ENCODE results near the gene RUNX3.

Gene RUNX3

DNA sequence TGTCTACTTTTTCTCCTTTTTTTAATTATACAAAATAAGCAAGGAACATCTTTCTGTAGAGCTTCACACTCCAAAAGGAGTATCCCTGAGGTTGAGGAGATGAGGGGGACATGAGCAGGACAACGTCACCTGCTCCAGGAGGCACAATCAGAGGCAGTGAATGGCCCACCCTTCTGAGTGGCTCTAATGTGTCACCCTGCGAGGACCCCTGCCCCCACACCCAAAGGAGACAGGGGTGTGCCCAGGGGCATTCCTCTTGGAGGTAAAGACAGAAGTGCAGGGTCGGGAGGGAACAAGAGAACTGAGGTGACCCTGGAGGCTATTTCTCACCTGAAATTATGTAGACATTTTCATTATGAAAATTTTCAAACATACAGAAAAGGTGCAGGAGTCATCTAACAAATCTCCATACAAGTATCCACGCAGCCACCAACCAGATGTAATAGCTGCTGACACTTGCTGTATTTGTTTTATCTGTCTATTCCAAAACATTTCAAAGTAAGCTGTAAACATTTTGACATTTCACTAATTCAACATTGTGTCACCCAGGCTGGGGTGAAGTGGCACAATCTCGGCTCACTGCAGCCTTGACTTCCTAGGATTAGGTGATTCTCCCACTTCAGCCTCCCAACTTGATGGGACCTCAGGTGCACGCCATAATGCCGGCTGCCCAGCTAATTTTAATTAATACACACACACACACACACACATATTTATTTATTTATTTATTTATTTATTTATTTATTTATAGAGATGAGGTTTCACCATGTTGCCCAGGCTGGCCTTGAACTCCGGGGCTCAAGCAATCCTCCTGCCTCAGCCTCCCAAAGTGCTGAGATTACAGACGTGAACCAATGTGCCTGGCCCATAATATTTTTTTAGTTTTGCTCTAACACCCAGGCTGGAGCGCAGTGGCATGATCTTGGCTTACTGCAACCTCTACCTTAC lies 70.7 kb downstream of the RUNX3 start:
- DNase-seq, result no peak

DNA sequence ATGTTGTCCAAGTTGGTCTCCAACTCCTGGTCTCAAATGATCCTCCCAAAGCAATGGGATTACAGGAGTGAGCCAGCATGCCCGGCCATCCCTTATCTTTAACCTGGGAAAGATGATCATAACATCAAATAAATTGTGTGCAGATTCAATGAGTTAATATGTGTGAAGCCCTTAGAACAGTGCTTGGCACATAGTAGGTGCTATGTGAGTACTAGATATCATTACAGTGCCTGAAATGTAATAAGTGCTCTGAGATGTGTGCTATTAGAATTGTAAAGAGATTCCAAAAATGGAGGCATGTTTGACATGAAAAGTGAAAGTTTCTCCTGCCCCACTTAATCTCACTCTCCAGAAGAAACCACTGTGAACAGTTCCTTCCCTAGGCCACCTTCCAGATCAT lies 71.8 kb downstream of the RUNX3 start:
- no peak for DNase-seq

DNA sequence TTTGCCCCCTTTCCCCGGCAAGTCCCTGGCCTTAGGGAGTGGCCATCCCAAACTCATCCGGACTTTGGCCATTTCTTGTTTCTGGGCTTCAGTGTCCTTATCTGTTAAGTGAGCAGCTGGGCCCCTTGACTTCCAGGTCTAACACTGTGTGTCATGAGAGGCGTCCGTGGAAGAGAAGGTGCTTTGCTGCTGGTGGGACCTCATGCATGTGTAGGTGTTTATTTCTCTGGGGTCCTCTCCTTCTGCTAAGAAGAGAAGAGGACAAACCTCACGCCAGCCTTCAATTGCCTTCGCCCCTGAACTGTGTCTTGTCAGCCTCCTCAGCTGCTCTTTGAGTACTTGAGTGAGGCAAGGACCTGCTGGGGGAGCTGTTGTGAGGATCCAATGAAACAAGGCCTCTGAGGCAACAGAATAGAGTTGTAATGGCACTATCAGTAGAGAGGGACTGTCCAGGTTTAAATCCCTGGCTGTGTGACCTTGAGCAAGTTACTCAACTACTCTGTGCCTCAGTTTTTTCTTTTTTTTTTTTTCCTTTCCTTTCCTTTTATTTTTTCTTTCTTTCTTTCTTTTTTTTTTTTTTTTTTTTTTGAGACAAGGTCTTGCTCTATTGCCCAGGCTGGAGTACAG lies 72.5 kb downstream of the RUNX3 start:
- DNase-seq, result no peak

DNA sequence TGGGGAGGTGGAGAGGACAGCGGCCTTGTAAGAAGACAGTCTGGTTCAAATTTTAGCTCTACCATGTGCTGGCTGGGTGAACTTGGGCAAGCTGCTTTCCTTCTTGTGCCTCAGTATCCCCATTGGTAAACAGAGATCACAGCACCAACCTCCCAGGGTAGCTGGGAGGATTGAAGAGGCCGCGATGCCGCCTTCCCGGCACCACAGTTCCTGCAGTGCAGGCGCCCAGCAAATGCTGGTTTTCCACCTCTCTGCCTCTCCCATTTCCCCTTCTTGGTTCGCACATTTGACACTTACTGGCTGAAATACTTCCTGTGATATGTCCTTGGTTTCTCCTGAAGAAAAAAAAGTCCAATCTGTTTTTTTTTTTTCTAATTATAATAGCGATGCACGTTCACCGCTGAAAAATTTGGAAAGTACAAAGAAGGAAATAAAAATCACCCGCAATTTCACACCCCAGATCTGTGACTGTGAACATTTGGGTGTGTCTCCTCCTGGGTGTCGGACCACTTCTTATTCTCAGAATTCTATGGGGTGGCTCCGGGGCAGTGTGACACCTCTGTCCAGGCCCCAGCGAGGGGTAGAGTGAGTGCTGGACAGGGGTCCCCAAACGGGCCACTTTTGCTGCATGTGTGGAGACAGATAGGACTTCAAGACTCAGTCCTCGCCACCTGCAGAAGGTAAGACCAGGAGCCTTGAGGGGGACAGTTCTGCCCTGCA lies 73.1 kb downstream of the RUNX3 start:
- DNase-seq, result no peak

DNA sequence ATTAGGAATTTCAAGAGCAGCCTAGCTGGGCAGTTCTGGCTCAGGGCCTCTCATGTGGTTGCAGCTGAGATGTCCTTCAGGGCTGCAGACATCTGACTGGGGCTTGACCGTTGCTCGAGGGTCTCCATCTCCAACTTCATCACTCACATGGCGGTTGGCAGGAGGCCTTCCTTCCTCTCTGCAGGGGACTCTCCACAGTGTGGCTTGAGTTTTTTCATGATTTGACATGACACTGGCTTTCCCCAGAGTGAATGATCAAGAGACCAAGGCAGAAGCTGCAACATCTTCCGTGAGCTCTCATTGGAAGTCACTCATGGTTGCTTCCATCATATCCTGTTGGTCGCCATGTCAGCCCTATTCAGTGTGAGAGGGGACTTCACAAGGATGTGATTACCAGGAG lies 74.6 kb downstream of the RUNX3 start:
- no peak for DNase-seq

DNA sequence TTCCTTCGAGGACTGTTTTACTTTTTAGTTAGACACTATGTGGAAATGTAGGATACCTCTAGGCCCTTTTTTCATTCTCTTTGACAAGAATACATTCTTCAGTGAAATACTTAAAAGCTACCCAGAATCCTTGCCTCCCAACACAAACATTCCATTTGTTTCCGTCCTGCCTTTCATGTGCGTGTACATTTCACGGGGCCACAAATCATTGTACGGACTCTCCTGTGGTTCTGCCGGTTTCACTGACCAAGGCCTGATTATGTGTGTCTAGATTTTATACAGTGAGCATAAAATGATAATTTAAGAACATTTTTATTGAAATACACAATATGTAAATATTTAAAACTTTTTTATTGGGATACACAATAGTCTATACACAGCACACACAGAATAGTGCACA lies 76.4 kb downstream of the RUNX3 start:
- DNase-seq, result no peak

DNA sequence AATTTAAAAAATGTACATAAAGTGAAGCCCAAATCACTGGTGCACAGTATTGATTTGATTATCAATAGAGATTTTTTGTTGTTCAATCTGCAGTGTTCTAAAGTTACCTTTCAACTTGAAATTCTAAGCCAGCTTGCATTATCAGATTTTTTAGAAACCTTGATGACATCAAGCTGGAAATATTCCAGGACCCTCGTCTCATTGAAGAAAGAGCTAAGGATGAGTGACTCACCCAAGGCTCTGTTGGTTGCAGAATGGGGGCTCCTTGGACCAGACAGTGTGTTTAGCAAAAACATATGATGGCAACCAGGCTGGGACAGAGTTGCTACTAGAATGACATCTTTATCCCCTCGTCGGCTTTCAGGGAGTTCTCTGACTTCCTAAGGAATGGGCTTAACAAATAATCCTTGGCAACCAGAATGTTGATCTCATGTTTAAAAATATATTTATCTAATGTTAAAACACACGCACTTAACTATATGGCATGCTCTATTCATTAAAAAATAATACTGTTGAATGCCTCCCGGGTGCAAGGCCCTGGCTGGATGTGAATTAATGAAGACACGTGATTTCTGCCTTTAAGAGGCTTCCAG lies 79.7 kb downstream of the RUNX3 start:
- DNase-seq, result no peak

DNA sequence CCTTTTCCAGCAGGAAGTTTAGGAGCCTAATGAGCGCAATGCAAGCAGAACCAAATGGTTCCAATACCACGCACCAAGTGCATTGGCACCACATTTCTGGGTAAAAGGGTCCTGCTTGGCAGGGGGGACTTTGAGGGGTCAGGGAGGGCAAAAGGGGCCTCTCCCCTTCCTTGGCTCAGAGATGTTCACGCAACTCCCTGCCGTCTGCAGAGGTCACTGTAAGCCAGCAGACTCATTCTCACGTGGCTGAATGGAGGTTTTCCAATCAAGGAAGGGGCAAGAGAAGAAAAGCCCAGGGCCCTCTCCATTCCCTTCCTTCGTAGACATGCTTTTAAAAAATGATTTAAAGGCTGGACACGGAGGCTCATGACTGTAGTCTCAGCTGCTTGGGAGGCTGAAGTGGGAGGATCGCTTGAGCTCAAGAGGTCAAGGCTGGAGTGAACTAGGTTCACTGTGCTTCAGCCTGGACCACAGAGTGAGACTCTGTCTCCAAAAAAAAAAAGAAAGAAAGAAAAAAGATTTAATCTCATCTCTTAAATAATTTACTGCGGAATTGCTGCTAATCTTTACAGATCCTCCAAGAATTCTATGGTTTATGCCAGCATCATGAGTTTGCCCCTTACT lies 80.3 kb downstream of the RUNX3 start:
- DNase-seq, result peak; percentile 67
